ENCODE measurements around the gene LRFN4. TPM values are rescaled to one million over a fixed set of nuclear protein-coding genes. Genes with fewer than 3 reads are reported as not detected.
A peak's percentile ranks its signal among the peaks of the same experiment; 100 is the strongest.

Gene LRFN4
- total RNA-seq, 1 experiment from 2014 or later: 70.3 TPM

DNA sequence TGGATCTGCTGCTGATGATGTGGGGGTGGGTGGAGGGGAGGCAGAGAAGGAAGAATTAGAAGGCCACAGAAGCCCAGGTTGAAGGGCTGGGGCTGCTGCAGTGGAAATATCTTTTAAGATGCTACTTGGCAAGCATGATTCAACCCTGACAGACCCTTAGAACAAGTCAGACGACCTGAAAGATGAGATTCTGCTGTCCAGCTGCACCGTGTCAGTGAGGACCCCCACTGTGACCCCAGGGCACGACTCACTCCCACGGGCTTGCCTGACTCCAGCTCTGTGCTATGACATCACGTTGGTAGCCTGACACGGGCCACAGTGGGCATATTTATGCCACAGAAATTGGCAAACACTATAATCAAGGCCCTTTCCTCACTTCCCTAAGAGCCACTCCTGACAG lies 36.0 kb downstream of the LRFN4 start (continued):
- no peak for TF ChIP-seq NR1H2 (CRISPR knock-in tag; IDR thresholded peaks at IDR 0.05)

DNA sequence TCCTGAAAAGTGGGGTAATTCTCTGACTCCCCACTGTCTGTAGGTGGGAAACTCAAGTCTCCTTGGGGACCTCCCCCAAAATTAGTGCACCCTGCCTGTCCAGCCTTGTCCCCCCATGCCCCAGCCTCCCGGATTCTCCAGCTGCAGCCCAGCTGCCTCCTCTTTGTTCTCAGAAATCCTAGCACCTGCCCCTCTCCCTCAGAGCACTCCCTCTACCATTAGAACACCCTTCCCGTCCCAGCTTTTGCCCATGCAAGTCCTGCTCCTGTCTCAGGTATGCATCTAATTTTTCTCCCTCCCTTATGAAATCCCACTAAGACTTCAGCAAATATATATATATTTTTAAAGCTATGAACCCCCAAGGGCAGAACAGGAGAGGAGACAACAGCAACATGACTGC lies 37.3 kb downstream of the LRFN4 start:
- H3K27ac Mint-ChIP-seq: no peak overlapping the region

DNA sequence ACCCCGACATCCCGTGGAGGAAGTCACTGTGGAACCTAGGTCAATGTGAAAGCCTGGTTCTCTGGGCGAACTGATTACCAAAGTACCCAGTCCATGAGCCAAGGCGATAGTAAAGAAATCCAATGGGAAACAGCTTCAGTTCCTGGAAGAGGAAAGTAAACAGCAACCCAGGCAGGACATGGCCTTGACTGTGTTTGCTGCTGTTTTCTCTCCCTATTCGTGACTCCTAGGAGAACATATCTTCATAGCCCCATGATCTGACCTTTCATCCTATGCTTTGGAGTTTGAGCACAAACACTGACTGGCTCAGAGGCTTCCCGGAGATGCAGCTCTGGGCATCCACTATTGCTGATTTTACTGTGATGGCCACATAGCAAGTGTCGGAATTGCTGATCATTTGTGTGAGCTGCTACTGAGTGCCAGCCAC lies 45.1 kb downstream of the LRFN4 start:
- DNase-seq (ENCODE audit: low spot score) (no peak), ATAC-seq (no peak)
- ChIA-PET CTCF (interaction anchor here (1.1 to 1.9 kb wide), 3 partner anchors 13 to 21 kb away, joined by 3 to 7 read pairs (median 3); no protein-coding TSS in a partner anchor), POLR2A (interaction anchor here (1.2 kb wide), 1 partner anchor 57 kb away, joined by 3 read pairs; the partner anchor contains the start of gene PC)
- TF ChIP-seq HMGA2 (CRISPR knock-in tag; IDR thresholded peaks at IDR 0.05) (no peak), GABPB1 (CRISPR knock-in tag; IDR thresholded peaks at IDR 0.05) (peak; percentile 48; the same call in 1 of the 2 replicates)
- H3K9me3 Mint-ChIP-seq: no peaks in the 10 kb centered on the region
- H3K27me3 Mint-ChIP-seq (ENCODE audit: low read depth): no peaks in the 10 kb centered on the region
- no peaks in the 10 kb centered on the region for H3K36me3 Mint-ChIP-seq
- H3K4me1 Mint-ChIP-seq: peaks cover 37% of the 10 kb centered on the region
- H3K27ac Mint-ChIP-seq: peak overlapping the region; percentile 43; the same call in 1 of the 2 replicates
- no peak overlapping the region for H3K4me3 Mint-ChIP-seq

More for the DNA sequence above, 37.3 kb downstream of the LRFN4 start:
- POLR2A ChIA-PET: no interaction called here
- Mint-ChIP-seq H3K9me3 (no peaks in the 10 kb centered on the region), H3K36me3 (no peaks in the 10 kb centered on the region), H3K4me3 (no peak overlapping the region), H3K27me3 (ENCODE audit: low read depth) (no peaks in the 10 kb centered on the region), H3K4me1 (peaks cover 28% of the 10 kb centered on the region)
- DNase-seq (ENCODE audit: low spot score): no peak
- CTCF ChIA-PET: interaction anchor here (1.0 to 2.9 kb wide), 6 partner anchors 9 to 159 kb away, joined by 3 to 15 read pairs (median 6); partner anchors contain the start of gene C11orf86
- no peak for ATAC-seq
- TF ChIP-seq ZNF423 (CRISPR knock-in tag; IDR thresholded peaks at IDR 0.05): no peak
- no peak for TF ChIP-seq EMX1 (CRISPR knock-in tag; IDR thresholded peaks at IDR 0.05)
- TF ChIP-seq, protein P1, sequence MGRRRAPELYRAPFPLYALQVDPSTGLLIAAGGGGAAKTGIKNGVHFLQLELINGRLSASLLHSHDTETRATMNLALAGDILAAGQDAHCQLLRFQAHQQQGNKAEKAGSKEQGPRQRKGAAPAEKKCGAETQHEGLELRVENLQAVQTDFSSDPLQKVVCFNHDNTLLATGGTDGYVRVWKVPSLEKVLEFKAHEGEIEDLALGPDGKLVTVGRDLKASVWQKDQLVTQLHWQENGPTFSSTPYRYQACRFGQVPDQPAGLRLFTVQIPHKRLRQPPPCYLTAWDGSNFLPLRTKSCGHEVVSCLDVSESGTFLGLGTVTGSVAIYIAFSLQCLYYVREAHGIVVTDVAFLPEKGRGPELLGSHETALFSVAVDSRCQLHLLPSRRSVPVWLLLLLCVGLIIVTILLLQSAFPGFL (CRISPR knock-in tag; IDR thresholded peaks at IDR 0.05; ENCODE audit: borderline replicate concordance): no peak
- TF ChIP-seq NFE2L1 (CRISPR knock-in tag; IDR thresholded peaks at IDR 0.05): no peak
- no peak for TF ChIP-seq NFYB (CRISPR knock-in tag; conservative IDR thresholded peaks at IDR 0.05; ENCODE audit: low read depth)
- no peak for TF ChIP-seq ZNF121 (CRISPR knock-in tag; IDR thresholded peaks at IDR 0.05)

DNA sequence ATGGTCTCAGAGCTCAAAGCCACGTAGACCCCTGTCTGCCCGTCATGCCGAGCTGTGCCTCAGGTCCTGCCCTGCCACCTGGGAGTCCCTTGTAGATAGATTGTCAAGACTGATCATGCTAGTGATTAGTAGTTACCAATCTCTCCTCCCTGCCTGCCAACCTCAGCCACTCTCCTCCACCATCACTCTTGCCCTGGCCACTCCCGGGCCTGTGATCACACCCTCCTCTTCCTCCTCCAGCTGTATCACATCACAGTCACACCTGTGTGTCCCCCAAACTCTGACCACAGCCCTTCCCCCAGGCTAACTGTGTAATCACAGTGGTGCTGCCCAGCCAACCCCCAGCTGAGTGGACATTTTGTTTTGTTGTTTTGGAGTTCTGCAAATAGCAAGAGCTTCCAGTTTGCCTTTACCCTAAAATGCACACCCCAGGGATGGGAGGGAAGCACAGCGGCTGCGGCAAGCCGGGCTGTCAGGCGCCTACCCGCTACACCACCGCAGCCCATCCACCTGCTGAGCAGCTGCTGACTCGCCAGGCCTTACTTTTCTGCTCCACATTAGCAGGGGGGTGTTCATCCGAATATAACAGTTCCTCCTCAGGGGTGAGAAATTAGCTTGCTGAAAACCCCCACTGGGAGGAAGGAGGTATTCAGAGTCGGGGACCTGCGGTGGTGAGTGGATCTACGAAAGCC lies 45.8 kb downstream of the LRFN4 start:
- DNase-seq (ENCODE audit: low spot score): no peak
- no peak overlapping the region for H3K4me3 Mint-ChIP-seq
- no peaks in the 10 kb centered on the region for H3K27me3 Mint-ChIP-seq (ENCODE audit: low read depth)
- ATAC-seq: no peak
- H3K27ac Mint-ChIP-seq: no peak overlapping the region; the same call in 1 of the 2 replicates
- peaks cover 37% of the 10 kb centered on the region for H3K4me1 Mint-ChIP-seq
- ChIA-PET POLR2A (interaction anchor here (0.7 to 1.2 kb wide), 2 partner anchors 56 to 780 kb away, joined by 3 read pairs; partner anchors contain the start of gene PC), CTCF (interaction anchor here (1.1 to 1.9 kb wide), 4 partner anchors 13 to 22 kb away, joined by 3 to 7 read pairs (median 3); no protein-coding TSS in a partner anchor)
- H3K36me3 Mint-ChIP-seq: no peaks in the 10 kb centered on the region
- H3K9me3 Mint-ChIP-seq: no peaks in the 10 kb centered on the region
- TF ChIP-seq CREB1 (CRISPR knock-in tag; IDR thresholded peaks at IDR 0.05) (no peak), IRF2 (CRISPR knock-in tag; IDR thresholded peaks at IDR 0.05; ENCODE audit: borderline replicate concordance, low read depth) (no peak), HMGA2 (CRISPR knock-in tag; IDR thresholded peaks at IDR 0.05) (no peak), ZBTB21 (CRISPR knock-in tag; IDR thresholded peaks at IDR 0.05; ENCODE audit: borderline replicate concordance) (no peak), ZNF671 (CRISPR knock-in tag; IDR thresholded peaks at IDR 0.05) (no peak)
- TF ChIP-seq, protein P2, sequence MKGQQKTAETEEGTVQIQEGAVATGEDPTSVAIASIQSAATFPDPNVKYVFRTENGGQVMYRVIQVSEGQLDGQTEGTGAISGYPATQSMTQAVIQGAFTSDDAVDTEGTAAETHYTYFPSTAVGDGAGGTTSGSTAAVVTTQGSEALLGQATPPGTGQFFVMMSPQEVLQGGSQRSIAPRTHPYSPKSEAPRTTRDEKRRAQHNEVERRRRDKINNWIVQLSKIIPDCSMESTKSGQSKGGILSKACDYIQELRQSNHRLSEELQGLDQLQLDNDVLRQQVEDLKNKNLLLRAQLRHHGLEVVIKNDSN (CRISPR knock-in tag; IDR thresholded peaks at IDR 0.05): no peak

DNA sequence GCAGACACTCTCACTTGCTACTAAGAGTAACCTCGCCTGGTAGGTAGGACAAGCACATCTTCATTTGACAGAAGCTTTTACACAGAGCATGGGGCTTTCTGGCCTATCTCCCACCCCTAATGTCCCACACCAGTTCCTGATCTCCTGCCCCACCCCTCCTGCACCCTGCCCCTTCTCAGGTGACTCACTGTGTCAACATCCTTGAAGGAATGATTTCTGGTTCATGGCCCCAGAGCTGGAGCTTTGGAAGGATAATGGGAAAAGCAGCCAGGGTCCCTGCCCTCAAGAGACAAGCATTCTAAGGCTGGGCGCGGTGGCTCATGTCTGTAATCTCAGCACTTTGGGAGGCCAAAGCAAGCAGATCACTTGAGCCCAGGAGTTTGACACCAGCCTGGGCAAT lies 47.2 kb downstream of the LRFN4 start:
- ChIA-PET CTCF (interaction anchor here (1.3 kb wide), 1 partner anchor 72 kb away, joined by 3 read pairs; no protein-coding TSS in a partner anchor), POLR2A (no interaction called here)
- DNase-seq (ENCODE audit: low spot score): no peak
- no peak for ATAC-seq
- Mint-ChIP-seq H3K4me1 (peaks cover 37% of the 10 kb centered on the region), H3K27me3 (ENCODE audit: low read depth) (no peaks in the 10 kb centered on the region), H3K9me3 (no peaks in the 10 kb centered on the region), H3K36me3 (no peaks in the 10 kb centered on the region), H3K27ac (no peak overlapping the region), H3K4me3 (no peak overlapping the region)
- TF ChIP-seq, protein P3, sequence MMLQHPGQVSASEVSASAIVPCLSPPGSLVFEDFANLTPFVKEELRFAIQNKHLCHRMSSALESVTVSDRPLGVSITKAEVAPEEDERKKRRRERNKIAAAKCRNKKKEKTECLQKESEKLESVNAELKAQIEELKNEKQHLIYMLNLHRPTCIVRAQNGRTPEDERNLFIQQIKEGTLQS (CRISPR knock-in tag; conservative IDR thresholded peaks at IDR 0.05): no peak
- TF ChIP-seq, protein P4, sequence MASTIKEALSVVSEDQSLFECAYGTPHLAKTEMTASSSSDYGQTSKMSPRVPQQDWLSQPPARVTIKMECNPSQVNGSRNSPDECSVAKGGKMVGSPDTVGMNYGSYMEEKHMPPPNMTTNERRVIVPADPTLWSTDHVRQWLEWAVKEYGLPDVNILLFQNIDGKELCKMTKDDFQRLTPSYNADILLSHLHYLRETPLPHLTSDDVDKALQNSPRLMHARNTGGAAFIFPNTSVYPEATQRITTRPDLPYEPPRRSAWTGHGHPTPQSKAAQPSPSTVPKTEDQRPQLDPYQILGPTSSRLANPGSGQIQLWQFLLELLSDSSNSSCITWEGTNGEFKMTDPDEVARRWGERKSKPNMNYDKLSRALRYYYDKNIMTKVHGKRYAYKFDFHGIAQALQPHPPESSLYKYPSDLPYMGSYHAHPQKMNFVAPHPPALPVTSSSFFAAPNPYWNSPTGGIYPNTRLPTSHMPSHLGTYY (CRISPR knock-in tag; IDR thresholded peaks at IDR 0.05): no peak
- TF ChIP-seq FOXK1 (CRISPR knock-in tag; IDR thresholded peaks at IDR 0.05): no peak
- TF ChIP-seq ZNF121 (CRISPR knock-in tag; IDR thresholded peaks at IDR 0.05): no peak
- TF ChIP-seq, protein P5, sequence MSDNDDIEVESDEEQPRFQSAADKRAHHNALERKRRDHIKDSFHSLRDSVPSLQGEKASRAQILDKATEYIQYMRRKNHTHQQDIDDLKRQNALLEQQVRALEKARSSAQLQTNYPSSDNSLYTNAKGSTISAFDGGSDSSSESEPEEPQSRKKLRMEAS (CRISPR knock-in tag; IDR thresholded peaks at IDR 0.05): no peak
- TF ChIP-seq, protein P6, sequence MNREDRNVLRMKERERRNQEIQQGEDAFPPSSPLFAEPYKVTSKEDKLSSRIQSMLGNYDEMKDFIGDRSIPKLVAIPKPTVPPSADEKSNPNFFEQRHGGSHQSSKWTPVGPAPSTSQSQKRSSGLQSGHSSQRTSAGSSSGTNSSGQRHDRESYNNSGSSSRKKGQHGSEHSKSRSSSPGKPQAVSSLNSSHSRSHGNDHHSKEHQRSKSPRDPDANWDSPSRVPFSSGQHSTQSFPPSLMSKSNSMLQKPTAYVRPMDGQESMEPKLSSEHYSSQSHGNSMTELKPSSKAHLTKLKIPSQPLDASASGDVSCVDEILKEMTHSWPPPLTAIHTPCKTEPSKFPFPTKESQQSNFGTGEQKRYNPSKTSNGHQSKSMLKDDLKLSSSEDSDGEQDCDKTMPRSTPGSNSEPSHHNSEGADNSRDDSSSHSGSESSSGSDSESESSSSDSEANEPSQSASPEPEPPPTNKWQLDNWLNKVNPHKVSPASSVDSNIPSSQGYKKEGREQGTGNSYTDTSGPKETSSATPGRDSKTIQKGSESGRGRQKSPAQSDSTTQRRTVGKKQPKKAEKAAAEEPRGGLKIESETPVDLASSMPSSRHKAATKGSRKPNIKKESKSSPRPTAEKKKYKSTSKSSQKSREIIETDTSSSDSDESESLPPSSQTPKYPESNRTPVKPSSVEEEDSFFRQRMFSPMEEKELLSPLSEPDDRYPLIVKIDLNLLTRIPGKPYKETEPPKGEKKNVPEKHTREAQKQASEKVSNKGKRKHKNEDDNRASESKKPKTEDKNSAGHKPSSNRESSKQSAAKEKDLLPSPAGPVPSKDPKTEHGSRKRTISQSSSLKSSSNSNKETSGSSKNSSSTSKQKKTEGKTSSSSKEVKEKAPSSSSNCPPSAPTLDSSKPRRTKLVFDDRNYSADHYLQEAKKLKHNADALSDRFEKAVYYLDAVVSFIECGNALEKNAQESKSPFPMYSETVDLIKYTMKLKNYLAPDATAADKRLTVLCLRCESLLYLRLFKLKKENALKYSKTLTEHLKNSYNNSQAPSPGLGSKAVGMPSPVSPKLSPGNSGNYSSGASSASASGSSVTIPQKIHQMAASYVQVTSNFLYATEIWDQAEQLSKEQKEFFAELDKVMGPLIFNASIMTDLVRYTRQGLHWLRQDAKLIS (CRISPR knock-in tag; IDR thresholded peaks at IDR 0.05; ENCODE audit: borderline replicate concordance): no peak
- no peak for TF ChIP-seq NFYB (CRISPR knock-in tag; conservative IDR thresholded peaks at IDR 0.05; ENCODE audit: low read depth)

Data from WTC11 (cell line).